Neuronal stem cell (in vitro differentiated cells): ENCODE data around the gene GLG1.
"Not testable (repeated sequence)": the region's sequence is repeated elsewhere in the genome, so short reads cannot be mapped to it uniquely, and the experiment has no call there.

Source experiments
- DNase-seq: peaks from one replicate; pipeline ENCODE4 v3.0.0-alpha.2; 2013; ENCODE audit warnings: low spot score
- H2AFZ ChIP-seq: one replicate; pipeline ENCODE4 v1.6.1; 2013; ENCODE audit warnings: mild to moderate bottlenecking, low read length, inconsistent platforms
- H2AK5ac ChIP-seq: 2 replicates; pipeline ENCODE4 v1.6.1; 2013; ENCODE audit warnings: low read depth, mild to moderate bottlenecking, inconsistent platforms, low read length, moderate library complexity, mixed read lengths
- H2BK120ac ChIP-seq: 2 replicates; pipeline ENCODE4 v1.6.1; 2013; ENCODE audit warnings: low read depth, mild to moderate bottlenecking, inconsistent platforms, low read length, moderate library complexity, mixed read lengths
- H2BK12ac ChIP-seq: one replicate; pipeline ENCODE4 v1.6.1; 2013; ENCODE audit warnings: low read length, inconsistent platforms
- H2BK15ac ChIP-seq: 2 replicates; pipeline ENCODE4 v1.6.1; 2013; ENCODE audit warnings: mild to moderate bottlenecking, low read length, inconsistent platforms, mixed read lengths
- H2BK5ac ChIP-seq: one replicate; pipeline ENCODE4 v1.6.1; 2013; ENCODE audit warnings: inconsistent platforms, mild to moderate bottlenecking, low read length, moderate library complexity
- H3K14ac ChIP-seq: one replicate; pipeline ENCODE4 v1.6.1; 2013; ENCODE audit warnings: low read length, inconsistent platforms
- H3K18ac ChIP-seq: 2 replicates; pipeline ENCODE4 v1.6.1; 2013; ENCODE audit warnings: low read length, inconsistent platforms
- H3K23ac ChIP-seq: 2 replicates; pipeline ENCODE4 v1.6.1; 2013; ENCODE audit warnings: low read depth, mild to moderate bottlenecking, mixed read lengths, low read length, inconsistent platforms; ENCODE audit not compliant: poor library complexity
- H3K27ac ChIP-seq: replicated peaks from 3 replicates; pipeline ENCODE4 v1.5.1; 2013; ENCODE audit warnings: low read length, inconsistent platforms
- H3K27me3 ChIP-seq, 3 experiments: 2 replicates each; pipeline ENCODE4 v1.6.1; 2013; ENCODE audit warnings: low read length in 3 of 3, mild to moderate bottlenecking in 2 of 3, inconsistent platforms in 1 of 3, low read depth in 1 of 3, mixed read lengths in 1 of 3, moderate library complexity in 1 of 3; ENCODE audit not compliant: control insufficient read depth in 3 of 3, insufficient read depth in 3 of 3
- H3K36me3 ChIP-seq, 2 donors: replicated peaks in 1 of 2; 2 replicates each; pipeline ENCODE4 v1.6.1; 2013; ENCODE audit warnings: low read length in 2 of 2; ENCODE audit not compliant: control insufficient read depth in 2 of 2, insufficient read depth in 2 of 2
- H3K4ac ChIP-seq: 2 replicates; pipeline ENCODE4 v1.6.1; 2013; ENCODE audit warnings: inconsistent platforms, mild to moderate bottlenecking, low read length, moderate library complexity
- H3K4me1 ChIP-seq, 2 donors: 1 replicate in 1 of 2; 2 replicates in 1 of 2; pipeline ENCODE4 v1.6.1; 2013; ENCODE audit warnings: low read length in 2 of 2, low read depth in 1 of 2; ENCODE audit not compliant: control insufficient read depth in 2 of 2, insufficient read depth in 1 of 2
- H3K4me2 ChIP-seq: one replicate; pipeline ENCODE4 v1.6.1; 2013; ENCODE audit warnings: mild to moderate bottlenecking, low read length, inconsistent platforms; ENCODE audit not compliant: insufficient read depth, poor library complexity, severe bottlenecking
- H3K4me3 ChIP-seq, 2 donors: 2 replicates each; pipeline ENCODE4 v1.5.1; 2013; ENCODE audit warnings: low read length in 2 of 2, mild to moderate bottlenecking in 2 of 2, inconsistent platforms in 1 of 2, moderate library complexity in 1 of 2
- H3K79me1 ChIP-seq: one replicate; pipeline ENCODE4 v1.6.1; 2013; ENCODE audit warnings: low read depth, mild to moderate bottlenecking, inconsistent platforms, low read length, moderate library complexity
- H3K9ac ChIP-seq: one replicate; pipeline ENCODE4 v1.6.1; 2013; ENCODE audit warnings: mild to moderate bottlenecking, low read depth, low read length, inconsistent platforms; ENCODE audit not compliant: poor library complexity
- H3K9me3 ChIP-seq, 2 donors: replicated peaks in 1 of 2; 2 replicates each; pipeline versions ENCODE3 to v1.6.1; 2013; ENCODE audit warnings: low read length in 2 of 2, mild to moderate bottlenecking in 2 of 2, inconsistent platforms in 1 of 2, low read depth in 1 of 2, mixed read lengths in 1 of 2, moderate library complexity in 1 of 2; ENCODE audit not compliant: control insufficient read depth in 2 of 2, insufficient read depth in 1 of 2
- H4K8ac ChIP-seq: one replicate; pipeline ENCODE4 v1.6.1; 2013; ENCODE audit warnings: low read depth, mild to moderate bottlenecking, inconsistent platforms, low read length, moderate library complexity
- H4K91ac ChIP-seq: one replicate; pipeline ENCODE4 v1.6.1; 2013; ENCODE audit warnings: low read length, low read depth, mild to moderate bottlenecking, inconsistent platforms; ENCODE audit not compliant: poor library complexity
- WGBS, 2 donors: extraction: QIAGEN DNeasy Blood & Tissue Kit; methylation state at CpG; one replicate each; pipeline ENCODE4 v1.1.7; 2013; ENCODE audit warnings: missing lambda C conversion rate in 2 of 2, mixed read lengths in 1 of 2; ENCODE audit not compliant: insufficient read length in 2 of 2, insufficient replicate concordance in 1 of 2; ENCODE audit errors: extremely low coverage in 2 of 2; 5-methylcytosine and 5-hydroxymethylcytosine counted together

Gene GLG1

DNA sequence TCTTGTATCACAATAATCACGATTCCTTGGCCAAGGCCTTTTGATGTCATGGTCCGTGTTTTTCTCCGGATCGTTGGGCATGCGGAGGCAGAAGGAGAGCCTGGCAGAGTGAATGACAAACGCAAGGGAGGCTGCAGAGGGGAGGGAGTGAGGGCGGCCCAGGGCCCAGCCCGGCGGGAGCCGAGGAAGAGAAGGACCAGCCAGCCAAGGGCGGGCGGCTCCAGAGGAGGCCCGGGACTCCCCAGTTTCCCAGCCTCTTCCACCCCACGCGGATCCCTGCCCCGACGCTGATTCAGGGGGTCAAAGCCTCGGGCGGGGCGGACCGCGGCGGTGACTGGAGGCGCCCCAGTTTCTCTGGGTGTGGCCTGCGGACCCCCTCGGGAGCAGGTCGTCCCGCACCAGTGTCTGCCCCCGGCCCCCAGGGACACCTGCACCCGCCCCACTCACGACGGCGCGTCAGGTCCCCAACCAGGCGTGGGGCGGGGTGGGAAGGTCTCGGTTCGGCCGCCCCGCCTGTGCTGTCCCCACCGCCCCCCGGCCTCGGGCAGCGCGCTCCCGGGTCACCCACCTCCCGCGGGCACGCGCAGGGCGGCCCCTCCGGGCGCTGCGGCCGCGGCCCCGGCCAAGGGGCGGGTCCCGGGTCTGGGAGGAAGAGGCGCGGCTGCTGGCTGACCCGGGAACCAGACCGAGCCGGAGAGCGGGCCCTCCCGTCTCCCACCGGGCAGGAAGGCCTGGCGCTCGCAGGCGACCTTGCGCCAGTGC, 200.1 kb downstream of the GLG1 start:
- H3K14ac ChIP-seq, H3K4ac ChIP-seq, H3K18ac ChIP-seq, H3K36me3 ChIP-seq, H2AK5ac ChIP-seq, H3K23ac ChIP-seq, H2BK120ac ChIP-seq, H4K91ac ChIP-seq, H3K9ac ChIP-seq, H3K4me2 ChIP-seq, H3K4me1 ChIP-seq, H2AFZ ChIP-seq, H3K27me3 ChIP-seq, H4K8ac ChIP-seq, H3K9me3 ChIP-seq, H3K79me1 ChIP-seq, DNase-seq, H3K27ac ChIP-seq, H2BK5ac ChIP-seq, H3K4me3 ChIP-seq, H2BK12ac ChIP-seq, H2BK15ac ChIP-seq: not testable (repeated sequence)
- WGBS, 2 donors, result no CpG with 5 or more reads among the region's 71 CpGs

DNA sequence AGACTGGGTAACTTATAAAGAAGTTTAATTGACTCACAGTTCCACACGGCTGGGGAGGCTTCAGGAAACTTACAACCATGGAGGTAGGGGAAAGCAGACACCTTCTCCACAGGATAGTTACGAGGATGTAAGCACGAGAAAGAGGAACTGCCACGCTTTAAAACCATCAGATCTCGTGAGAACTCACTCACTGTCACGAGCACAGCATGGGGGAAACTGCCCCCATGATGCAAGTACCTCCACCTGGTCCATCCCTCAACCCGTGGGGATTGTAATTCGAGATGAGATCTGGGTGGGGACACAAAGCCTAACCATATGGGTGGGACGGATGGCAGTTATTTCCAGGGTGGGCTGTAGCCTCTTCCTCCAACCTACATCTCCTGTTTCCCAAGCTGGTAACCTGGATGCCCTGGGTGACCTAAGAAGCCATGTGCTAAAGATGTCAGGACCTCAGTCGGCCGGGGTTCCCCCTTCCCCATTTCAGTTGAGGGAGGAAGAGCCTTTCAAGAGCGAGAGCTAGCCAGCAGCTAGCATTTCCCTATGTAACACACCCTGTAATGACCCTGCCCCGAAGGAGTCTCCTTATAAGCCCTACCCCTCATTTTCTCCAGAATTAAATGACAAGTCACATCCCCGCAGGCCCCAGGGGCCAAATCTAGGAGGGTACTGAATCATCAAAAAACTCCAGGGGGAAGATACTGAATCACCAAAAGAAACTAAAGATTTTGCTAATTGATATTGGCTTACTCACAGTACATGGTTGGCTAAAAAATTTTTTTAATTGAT, 202.6 kb downstream of the GLG1 start:
- H2AFZ ChIP-seq, H2BK12ac ChIP-seq, H3K4ac ChIP-seq, DNase-seq, H3K27me3 ChIP-seq, H3K79me1 ChIP-seq, H2BK5ac ChIP-seq, H3K4me2 ChIP-seq, H3K18ac ChIP-seq, H3K4me3 ChIP-seq, H3K14ac ChIP-seq, H3K4me1 ChIP-seq, H3K23ac ChIP-seq, H3K27ac ChIP-seq, H4K8ac ChIP-seq, H2BK15ac ChIP-seq, H2BK120ac ChIP-seq, H2AK5ac ChIP-seq, H3K36me3 ChIP-seq, H3K9me3 ChIP-seq, H4K91ac ChIP-seq, H3K9ac ChIP-seq: not testable (repeated sequence)
- no CpG with 5 or more reads among the region's 14 CpGs for WGBS, 2 donors

DNA sequence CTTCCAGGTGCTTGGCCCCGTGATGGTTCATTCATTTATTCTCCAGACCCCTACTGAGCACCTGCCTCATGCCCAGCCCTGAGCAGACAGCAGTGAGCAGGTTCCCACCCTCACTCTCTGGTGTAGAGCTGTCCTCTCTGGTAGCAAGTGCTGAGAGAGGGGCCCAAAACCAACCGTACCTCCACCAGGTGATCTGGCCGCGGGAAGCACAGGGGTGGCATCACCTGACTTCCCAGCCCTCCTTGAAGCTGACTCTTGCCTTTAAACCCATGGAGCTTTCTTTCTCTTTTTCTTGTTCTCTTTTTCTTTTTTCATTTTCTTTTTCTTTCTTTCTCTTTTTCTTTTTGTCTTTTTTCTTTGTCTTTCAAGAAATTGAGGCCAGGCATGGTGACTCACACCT, 206.7 kb downstream of the GLG1 start:
- H3K9ac ChIP-seq, H3K4ac ChIP-seq, DNase-seq, H3K4me3 ChIP-seq, H2BK5ac ChIP-seq, H3K36me3 ChIP-seq, H3K79me1 ChIP-seq, H3K9me3 ChIP-seq, H3K14ac ChIP-seq, H2BK120ac ChIP-seq, H4K8ac ChIP-seq, H2AK5ac ChIP-seq, H2BK15ac ChIP-seq, H3K18ac ChIP-seq, H4K91ac ChIP-seq, H3K23ac ChIP-seq, H2AFZ ChIP-seq, H3K4me1 ChIP-seq, H3K27ac ChIP-seq, H3K27me3 ChIP-seq, H3K4me2 ChIP-seq, H2BK12ac ChIP-seq: not testable (repeated sequence)
- WGBS, 2 donors, result no CpG with 5 or more reads among the region's 4 CpGs

GRCh38 chr16:74398212-74398895, 208.6 kb downstream of the GLG1 start:
- H2BK15ac ChIP-seq, H3K27ac ChIP-seq, H4K8ac ChIP-seq, DNase-seq, H3K27me3 ChIP-seq, H2AK5ac ChIP-seq, H3K23ac ChIP-seq, H3K36me3 ChIP-seq, H3K9ac ChIP-seq, H3K18ac ChIP-seq, H2BK5ac ChIP-seq, H2BK12ac ChIP-seq, H3K79me1 ChIP-seq, H2BK120ac ChIP-seq, H3K4me3 ChIP-seq, H3K9me3 ChIP-seq, H3K4ac ChIP-seq, H4K91ac ChIP-seq, H3K4me2 ChIP-seq, H3K4me1 ChIP-seq: not testable (repeated sequence)
- H3K14ac ChIP-seq, result peak overlapping the region; percentile 97
- no CpG with 5 or more reads among the region's 15 CpGs for WGBS, 2 donors
- H2AFZ ChIP-seq, result peak overlapping the region; percentile 75
